DOHH2 (cell line): ENCODE data around the gene RBCK1.
A peak's percentile ranks its signal among the peaks of the same experiment; 100 is the strongest.

Experiments used
- H3F3A ChIP-seq: fragments of 200-600 bp; sonication (generic), shearing (Covaris generic); 2 replicates; pipeline ENCODE4 v1.6.0; 2016; ENCODE audit warnings: antibody characterized with exemption, mild to moderate bottlenecking; ENCODE audit not compliant: control insufficient read depth, insufficient read depth
- H3K27ac ChIP-seq: fragments of 200-600 bp; sonication (generic); 2 replicates; pipeline ENCODE4 v1.5.1; 2014; ENCODE audit warnings: low read depth, mild to moderate bottlenecking, low read length, moderate library complexity
- H3K27me3 ChIP-seq: fragments of 200-600 bp; sonication (generic); 2 replicates; pipeline ENCODE4 v1.6.1; 2014; ENCODE audit warnings: mild to moderate bottlenecking, low read length, mixed read lengths; ENCODE audit not compliant: control insufficient read depth
- H3K36me3 ChIP-seq: fragments of 200-600 bp; sonication (generic); 2 replicates; pipeline ENCODE4 v1.6.1; 2014; ENCODE audit warnings: mild to moderate bottlenecking, low read length, moderate library complexity, mixed read lengths; ENCODE audit not compliant: control insufficient read depth
- H3K4me1 ChIP-seq: fragments of 200-600 bp; sonication (generic); 2 replicates; pipeline ENCODE4 v1.6.1; 2014; ENCODE audit warnings: mild to moderate bottlenecking, low read length, mixed read lengths; ENCODE audit not compliant: control insufficient read depth
- H3K4me2 ChIP-seq: fragments of 200-600 bp; sonication (generic); 2 replicates; pipeline ENCODE4 v1.6.0; 2014; ENCODE audit warnings: mild to moderate bottlenecking, low read length, moderate library complexity
- H3K4me3 ChIP-seq: fragments of 200-600 bp; sonication (generic); 2 replicates; pipeline ENCODE4 v1.5.1; 2014; ENCODE audit warnings: mild to moderate bottlenecking, low read length, mixed read lengths
- H3K79me2 ChIP-seq: fragments of 200-600 bp; sonication (generic); 2 replicates; pipeline ENCODE4 v1.6.1; 2014; ENCODE audit warnings: mild to moderate bottlenecking, low read length, mixed read lengths; ENCODE audit not compliant: control insufficient read depth
- H3K9me2 ChIP-seq: fragments of 200-600 bp; sonication (generic); replicated peaks from 2 replicates; pipeline ENCODE4 v1.6.1; 2014; ENCODE audit warnings: mild to moderate bottlenecking, low read length, mixed read lengths; ENCODE audit not compliant: control insufficient read depth
- H3K9me3 ChIP-seq: fragments of 200-600 bp; sonication (generic); 2 replicates; pipeline ENCODE4 v1.6.1; 2014; ENCODE audit warnings: antibody characterized with exemption, low read length, mixed read lengths; ENCODE audit not compliant: control insufficient read depth, insufficient read depth
- H4K20me1 ChIP-seq: fragments of 200-600 bp; sonication (generic); 2 replicates; pipeline ENCODE4 v1.6.0; 2014; ENCODE audit warnings: low read depth, mild to moderate bottlenecking, antibody characterized with exemption, low read length, moderate library complexity; ENCODE audit not compliant: control insufficient read depth, insufficient read depth
- CTCF ChIP-seq: fragments of 200-600 bp; sonication (generic); IDR thresholded peaks from one replicate; pipeline ENCODE4 v1.5.1; 2014; ENCODE audit warnings: antibody characterized with exemption, mild to moderate bottlenecking, low read depth, low read length; ENCODE audit not compliant: poor library complexity, severe bottlenecking
- EZH2phosphoT487 ChIP-seq: fragments of 200-600 bp; sonication (generic); IDR thresholded peaks from 2 replicates; pipeline ENCODE4 v1.6.1; 2017; ENCODE audit warnings: borderline replicate concordance, mild to moderate bottlenecking, antibody characterized with exemption, low read length, moderate library complexity, mixed read lengths

Gene RBCK1

GRCh38 chr20:428658-429200 lies 20.6 kb downstream of the RBCK1 start:
- Histone ChIP-seq H3K36me3 (no peaks in the 10 kb centered on the region; the same call in 1 of the 2 replicates), H3K79me2 (no peaks in the 10 kb centered on the region), H3K4me2 (no peak overlapping the region), H3K9me2 (no peaks in the 10 kb centered on the region), H3K9me3 (no peaks in the 10 kb centered on the region), H3K4me3 (no peak overlapping the region), H3K4me1 (peaks cover 6% of the 10 kb centered on the region), H3K27ac (no peak overlapping the region), H3F3A (no peaks in the 10 kb centered on the region), H3K27me3 (no peaks in the 10 kb centered on the region), H4K20me1 (no peaks in the 10 kb centered on the region; the same call in 1 of the 2 replicates)
- TF ChIP-seq CTCF (no peak), EZH2phosphoT487 (no peak)

GRCh38 chr20:430091-430999 lies 22.2 kb downstream of the RBCK1 start:
- H3K4me1 ChIP-seq = peaks cover 16% of the 10 kb centered on the region
- H3K27me3 ChIP-seq = no peaks in the 10 kb centered on the region
- peaks cover 2% of the 10 kb centered on the region; the same call in 1 of the 2 replicates for H3K36me3 ChIP-seq
- H3K4me2 ChIP-seq = no peak overlapping the region
- H3F3A ChIP-seq = no peaks in the 10 kb centered on the region
- no peaks in the 10 kb centered on the region for H3K9me2 ChIP-seq
- no peak overlapping the region for H3K27ac ChIP-seq
- no peak overlapping the region for H3K4me3 ChIP-seq
- no peaks in the 10 kb centered on the region for H3K79me2 ChIP-seq
- H4K20me1 ChIP-seq = no peaks in the 10 kb centered on the region; the same call in 1 of the 2 replicates
- TF ChIP-seq EZH2phosphoT487 (no peak), CTCF (no peak)
- H3K9me3 ChIP-seq = no peaks in the 10 kb centered on the region

- no peaks in the 10 kb centered on the region for H3K27me3 ChIP-seq
- no peaks in the 10 kb centered on the region for H3F3A ChIP-seq
- H3K9me3 ChIP-seq = no peaks in the 10 kb centered on the region
- H4K20me1 ChIP-seq = no peaks in the 10 kb centered on the region; the same call in 1 of the 2 replicates
- H3K79me2 ChIP-seq = no peaks in the 10 kb centered on the region
- H3K4me3 ChIP-seq = no peak overlapping the region
- H3K27ac ChIP-seq = no peak overlapping the region
- H3K4me1 ChIP-seq = peaks cover 16% of the 10 kb centered on the region
- H3K4me2 ChIP-seq = no peak overlapping the region
- no peaks in the 10 kb centered on the region for H3K9me2 ChIP-seq
- H3K36me3 ChIP-seq = peaks cover 11% of the 10 kb centered on the region
- TF ChIP-seq CTCF (peak; percentile 76), EZH2phosphoT487 (no peak)
These were observed 23.2 kb downstream of the RBCK1 start for GRCh38 chr20:431012-431904.
